OCI-LY1 (cell line): ENCODE measurements around the gene CCNH.

Experiments used
- H2AFZ ChIP-seq: fragments of 200-600 bp; sonication (generic), shearing (Covaris generic); 2 replicates; pipeline ENCODE4 v1.6.0; 2014; ENCODE audit warnings: antibody characterized with exemption, mild to moderate bottlenecking, low read length
- H3F3A ChIP-seq: fragments of 200-600 bp; sonication (generic), shearing (Covaris generic); 2 replicates; pipeline ENCODE4 v1.6.0; 2014; ENCODE audit warnings: mild to moderate bottlenecking, antibody characterized with exemption, low read length, moderate library complexity; ENCODE audit not compliant: insufficient read depth
- H3K27ac ChIP-seq: fragments of 200-600 bp; sonication (generic); 2 replicates; pipeline ENCODE4 v1.5.1; 2014; ENCODE audit warnings: low read length, mixed run types, mild to moderate bottlenecking, low read depth; ENCODE audit not compliant: poor library complexity, severe bottlenecking
- H3K27me3 ChIP-seq: fragments of 200-600 bp; sonication (generic); 2 replicates; pipeline ENCODE4 v1.6.0; 2014; ENCODE audit warnings: antibody characterized with exemption, mild to moderate bottlenecking, low read length, moderate library complexity; ENCODE audit not compliant: insufficient read depth
- H3K36me3 ChIP-seq: fragments of 200-600 bp; sonication (generic); 2 replicates; pipeline ENCODE4 v1.6.1; 2014; ENCODE audit warnings: mild to moderate bottlenecking, antibody characterized with exemption, low read length, moderate library complexity, mixed read lengths; ENCODE audit not compliant: insufficient read depth
- H3K4me1 ChIP-seq: fragments of 200-600 bp; sonication (generic); 2 replicates; pipeline ENCODE4 v1.5.1; 2014; ENCODE audit warnings: mild to moderate bottlenecking, low read length, moderate library complexity; ENCODE audit not compliant: insufficient read depth, severe bottlenecking
- H3K4me2 ChIP-seq: fragments of 200-600 bp; sonication (generic), shearing (Covaris generic); 2 replicates; pipeline ENCODE4 v1.6.1; 2014; ENCODE audit warnings: low read length
- H3K4me3 ChIP-seq: fragments of 200-600 bp; sonication (generic); 2 replicates; pipeline ENCODE4 v1.5.1; 2014; ENCODE audit warnings: low read length, low read depth, mild to moderate bottlenecking, mixed read lengths; ENCODE audit not compliant: poor library complexity, severe bottlenecking
- H3K79me2 ChIP-seq: fragments of 200-600 bp; shearing (Covaris generic); 2 replicates; pipeline ENCODE4 v1.6.1; 2016; ENCODE audit warnings: mixed run types, low read length, mixed read lengths; ENCODE audit not compliant: insufficient read depth
- H3K9ac ChIP-seq: fragments of 200-600 bp; sonication (generic), shearing (Covaris generic); 2 replicates; pipeline ENCODE4 v1.6.1; 2014; ENCODE audit warnings: mild to moderate bottlenecking, low read length, mixed read lengths
- H3K9me2 ChIP-seq: fragments of 200-600 bp; sonication (generic), shearing (Covaris generic); 2 replicates; pipeline ENCODE4 v1.6.1; 2014; ENCODE audit warnings: low read depth, mild to moderate bottlenecking, low read length, mixed read lengths
- H3K9me3 ChIP-seq: fragments of 200-600 bp; shearing (Covaris generic); 2 replicates; pipeline ENCODE4 v1.6.1; 2014; ENCODE audit warnings: low read length, mixed read lengths
- H4K20me1 ChIP-seq: fragments of 200-600 bp; sonication (generic), shearing (Covaris generic); 2 replicates; pipeline ENCODE4 v1.6.0; 2016; ENCODE audit warnings: mild to moderate bottlenecking, low read length; ENCODE audit not compliant: insufficient read depth
- EZH2 ChIP-seq: fragments of 200-600 bp; sonication (generic), shearing (Covaris generic); IDR thresholded peaks from 2 replicates; pipeline ENCODE4 v1.8.0; 2017; ENCODE audit warnings: borderline replicate concordance, mixed run types, mild to moderate bottlenecking, antibody characterized with exemption, low read length, moderate library complexity, mixed read lengths
- TF ChIP-seq, protein P1 (sequence below): fragments of 200-600 bp; sonication (generic), shearing (Covaris generic); IDR thresholded peaks from 2 replicates; pipeline ENCODE4 v1.5.1; 2017; ENCODE audit warnings: mild to moderate bottlenecking, antibody characterized with exemption, low read length, moderate library complexity, mixed read lengths

Gene CCNH

DNA sequence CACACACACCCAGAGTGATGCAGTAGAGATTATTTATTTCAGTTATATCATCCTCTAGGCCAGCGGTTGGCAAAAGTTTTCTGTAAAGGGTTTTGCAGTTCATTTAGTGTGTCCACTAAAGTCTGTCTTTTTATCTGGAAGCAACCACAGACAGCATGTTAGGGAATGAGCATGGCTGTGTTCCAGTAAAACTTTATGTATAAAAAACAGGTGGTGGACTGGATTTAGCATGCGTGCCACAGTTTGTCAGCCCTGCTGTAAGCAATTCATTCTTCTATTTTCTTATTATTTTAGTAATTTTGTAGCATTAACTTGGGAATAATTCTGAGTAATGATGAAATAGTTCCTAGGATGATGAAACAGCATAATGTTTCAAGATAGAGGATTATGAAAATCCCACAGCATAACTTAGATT, 51.7 kb downstream of the CCNH start:
- Histone ChIP-seq H3K9ac (no peak overlapping the region), H3K9me3 (no peaks in the 10 kb centered on the region), H3K27ac (no peak overlapping the region)

DNA sequence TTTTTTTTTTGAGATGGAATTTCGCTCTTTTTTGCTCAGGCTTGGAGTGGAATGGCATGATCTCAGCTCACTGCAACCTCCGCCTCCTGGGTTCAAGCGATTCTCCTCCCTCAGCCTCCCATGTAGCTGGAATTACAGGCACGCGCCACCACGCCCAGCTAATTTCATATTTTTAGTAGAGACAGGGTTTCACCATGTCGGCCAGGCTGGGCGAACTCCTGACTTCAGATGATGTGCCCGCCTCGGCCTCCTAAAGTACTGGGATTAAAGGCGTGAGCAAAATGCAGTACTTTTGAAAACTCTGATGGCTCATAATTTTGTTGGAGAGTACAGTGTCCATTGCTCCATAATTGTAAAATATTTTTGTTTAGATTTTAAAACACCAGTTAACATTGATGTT, 52.6 kb downstream of the CCNH start:
- H3K4me1 ChIP-seq = no peaks in the 10 kb centered on the region
- no peaks in the 10 kb centered on the region for H3F3A ChIP-seq
- no peaks in the 10 kb centered on the region for H3K27me3 ChIP-seq
- no peaks in the 10 kb centered on the region for H4K20me1 ChIP-seq
- H3K4me3 ChIP-seq = no peak overlapping the region
- H3K36me3 ChIP-seq = peaks cover 8% of the 10 kb centered on the region; the same call in 1 of the 2 replicates
- no peak overlapping the region for H3K27ac ChIP-seq
- no peaks in the 10 kb centered on the region for H3K9me3 ChIP-seq
- no peaks in the 10 kb centered on the region for H3K9me2 ChIP-seq
- no peaks in the 10 kb centered on the region for H3K79me2 ChIP-seq
- no peak overlapping the region for H3K4me2 ChIP-seq
- H3K9ac ChIP-seq = no peak overlapping the region
- H2AFZ ChIP-seq = no peak overlapping the region
- TF ChIP-seq, protein P1, sequence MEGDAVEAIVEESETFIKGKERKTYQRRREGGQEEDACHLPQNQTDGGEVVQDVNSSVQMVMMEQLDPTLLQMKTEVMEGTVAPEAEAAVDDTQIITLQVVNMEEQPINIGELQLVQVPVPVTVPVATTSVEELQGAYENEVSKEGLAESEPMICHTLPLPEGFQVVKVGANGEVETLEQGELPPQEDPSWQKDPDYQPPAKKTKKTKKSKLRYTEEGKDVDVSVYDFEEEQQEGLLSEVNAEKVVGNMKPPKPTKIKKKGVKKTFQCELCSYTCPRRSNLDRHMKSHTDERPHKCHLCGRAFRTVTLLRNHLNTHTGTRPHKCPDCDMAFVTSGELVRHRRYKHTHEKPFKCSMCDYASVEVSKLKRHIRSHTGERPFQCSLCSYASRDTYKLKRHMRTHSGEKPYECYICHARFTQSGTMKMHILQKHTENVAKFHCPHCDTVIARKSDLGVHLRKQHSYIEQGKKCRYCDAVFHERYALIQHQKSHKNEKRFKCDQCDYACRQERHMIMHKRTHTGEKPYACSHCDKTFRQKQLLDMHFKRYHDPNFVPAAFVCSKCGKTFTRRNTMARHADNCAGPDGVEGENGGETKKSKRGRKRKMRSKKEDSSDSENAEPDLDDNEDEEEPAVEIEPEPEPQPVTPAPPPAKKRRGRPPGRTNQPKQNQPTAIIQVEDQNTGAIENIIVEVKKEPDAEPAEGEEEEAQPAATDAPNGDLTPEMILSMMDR = no peak

More for the DNA sequence above, 51.7 kb downstream of the CCNH start:
- H3K4me2 ChIP-seq = no peak overlapping the region
- no peak overlapping the region for H3K4me3 ChIP-seq
- H3K36me3 ChIP-seq = peaks cover 6% of the 10 kb centered on the region; the same call in 1 of the 2 replicates
- no peak overlapping the region for H2AFZ ChIP-seq
- TF ChIP-seq, protein P1 = no peak
- no peak for TF ChIP-seq EZH2
- no peaks in the 10 kb centered on the region for H3K27me3 ChIP-seq
- H3K4me1 ChIP-seq = no peaks in the 10 kb centered on the region
- no peaks in the 10 kb centered on the region for H4K20me1 ChIP-seq
- H3K9me2 ChIP-seq = no peaks in the 10 kb centered on the region
- no peaks in the 10 kb centered on the region for H3F3A ChIP-seq
- no peaks in the 10 kb centered on the region for H3K79me2 ChIP-seq

DNA sequence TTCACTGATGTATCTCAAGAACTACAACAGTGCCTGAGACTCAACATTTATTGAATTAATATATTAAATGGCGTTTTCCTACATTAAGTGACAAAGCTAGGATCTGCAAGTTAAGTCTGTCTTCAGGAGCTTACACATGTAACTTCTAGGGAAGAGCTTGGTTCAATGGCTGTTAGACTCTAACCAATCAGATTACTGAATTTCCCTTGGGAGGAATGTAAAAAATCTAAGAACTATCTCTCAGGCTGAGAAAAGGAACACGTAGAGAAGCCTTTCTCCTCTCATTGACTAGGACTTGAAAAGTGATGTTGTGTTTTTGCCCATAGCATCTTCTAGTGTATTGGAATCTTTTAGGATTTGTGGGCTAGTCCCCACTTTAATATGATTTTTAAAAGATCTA, 53.6 kb downstream of the CCNH start:
- H3K27ac ChIP-seq = no peak overlapping the region
- H3F3A ChIP-seq = no peaks in the 10 kb centered on the region
- H4K20me1 ChIP-seq = no peaks in the 10 kb centered on the region
- peaks cover 12% of the 10 kb centered on the region; the same call in 1 of the 2 replicates for H3K36me3 ChIP-seq
- no peaks in the 10 kb centered on the region for H3K9me3 ChIP-seq
- H3K27me3 ChIP-seq = no peaks in the 10 kb centered on the region
- no peak overlapping the region for H3K4me3 ChIP-seq
- H3K9me2 ChIP-seq = no peaks in the 10 kb centered on the region
- H2AFZ ChIP-seq = no peak overlapping the region
- no peaks in the 10 kb centered on the region for H3K79me2 ChIP-seq
- no peak overlapping the region for H3K4me2 ChIP-seq
- H3K9ac ChIP-seq = no peak overlapping the region
- TF ChIP-seq, protein P1 = no peak
- TF ChIP-seq EZH2 = no peak
- H3K4me1 ChIP-seq = no peaks in the 10 kb centered on the region
